ENCODE measurements around the gene MAP3K5.

MAP3K5 gene

GRCh38 chr6:136524339-136524935 lies 267.8 kb downstream of the MAP3K5 start:
- no peak overlapping the region for H3K4me3 ChIP-seq (ENCODE audit: low read length)
- no peak for TF ChIP-seq CTCF (IDR thresholded peaks at IDR 0.05; ENCODE audit: insufficient read depth, low read depth, low read length, missing control alignments)
- no peak for DNase-seq (ENCODE audit: low read depth)

- no peak for DNase-seq (ENCODE audit: low read depth)
- TF ChIP-seq CTCF (IDR thresholded peaks at IDR 0.05; ENCODE audit: insufficient read depth, low read depth, low read length, missing control alignments), result no peak
- H3K4me3 ChIP-seq (ENCODE audit: low read length), result no peak overlapping the region
These were observed 269.1 kb downstream of the MAP3K5 start for GRCh38 chr6:136523196-136523595.

GRCh38 chr6:136522636-136523035 lies 269.6 kb downstream of the MAP3K5 start:
- TF ChIP-seq CTCF (IDR thresholded peaks at IDR 0.05; ENCODE audit: insufficient read depth, low read depth, low read length, missing control alignments), result no peak
- H3K4me3 ChIP-seq (ENCODE audit: low read length), result no peak overlapping the region
- DNase-seq (ENCODE audit: low read depth), result no peak

GRCh38 chr6:136521911-136522310 lies 270.4 kb downstream of the MAP3K5 start:
- TF ChIP-seq CTCF (IDR thresholded peaks at IDR 0.05; ENCODE audit: insufficient read depth, low read depth, low read length, missing control alignments), result no peak
- DNase-seq (ENCODE audit: low read depth), result no peak
- no peak overlapping the region for H3K4me3 ChIP-seq (ENCODE audit: low read length)

GRCh38 chr6:136521427-136521826 lies 270.9 kb downstream of the MAP3K5 start:
- H3K4me3 ChIP-seq (ENCODE audit: low read length), result no peak overlapping the region
- TF ChIP-seq CTCF (IDR thresholded peaks at IDR 0.05; ENCODE audit: insufficient read depth, low read depth, low read length, missing control alignments), result no peak
- DNase-seq (ENCODE audit: low read depth), result no peak

- peak; percentile 13 for TF ChIP-seq CTCF (IDR thresholded peaks at IDR 0.05; ENCODE audit: insufficient read depth, low read depth, low read length, missing control alignments)
- H3K4me3 ChIP-seq (ENCODE audit: low read length), result no peak overlapping the region
- peak; percentile 90 for DNase-seq (ENCODE audit: low read depth)
These were observed 271.8 kb downstream of the MAP3K5 start for GRCh38 chr6:136520517-136520916.

GRCh38 chr6:136517582-136517981 lies 274.7 kb downstream of the MAP3K5 start:
- no peak for TF ChIP-seq CTCF (IDR thresholded peaks at IDR 0.05; ENCODE audit: insufficient read depth, low read depth, low read length, missing control alignments)
- DNase-seq (ENCODE audit: low read depth), result no peak
- no peak overlapping the region for H3K4me3 ChIP-seq (ENCODE audit: low read length)
